ENCODE results near the gene RHBDF1. TPM values are rescaled to one million over a fixed set of nuclear protein-coding genes. Genes with fewer than 3 reads are reported as not detected.
A peak's percentile ranks its signal among the peaks of the same experiment; 100 is the strongest.
"Not testable (repeated sequence)": the region's sequence is repeated elsewhere in the genome, so short reads cannot be mapped to it uniquely, and the experiment has no call there.

Gene RHBDF1
- total RNA-seq, 5 donors from 2014 or later (not counting 1 experiment from before 2014, with no cell fraction given), result 0.19 to 0.93 (median 0.53) TPM

- H3K4me1 Mint-ChIP-seq, result peaks cover 20 to 41% (median 22%) of the 10 kb centered on the region in 3 donors
- ChIA-PET CTCF (no interaction called here), POLR2A (no interaction called here)
- Histone ChIP-seq H3K27me3 (replicated peaks in 1 of 2; ENCODE audit: control insufficient read depth in 2 of 2, extremely low read depth in 1 of 2, insufficient read depth in 2 of 2, low read length in 1 of 2) (no peaks in the 10 kb centered on the region), H3K4me3 (ENCODE audit: control insufficient read depth in 1 of 2, extremely low read depth in 1 of 2, low read length in 1 of 2) (no peak overlapping the region), H3K27ac (ENCODE audit: low read length) (no peak overlapping the region), H3K4me1 (ENCODE audit: control insufficient read depth in 1 of 2, extremely low read depth in 1 of 2, insufficient read depth in 2 of 2, low read length in 2 of 2) (peaks cover 6 to 19% of the 10 kb centered on the region in 2 experiments), H3K9me3 (no peaks in the 10 kb centered on the region), H3K36me3 (ENCODE audit: control insufficient read depth in 2 of 2, extremely low read depth in 1 of 2, insufficient read depth in 1 of 2, low read length in 1 of 2) (no peaks in the 10 kb centered on the region)
- H3K27me3 Mint-ChIP-seq, result no peaks in the 10 kb centered on the region
- H3K4me3 Mint-ChIP-seq, result no peak overlapping the region
- ATAC-seq (replicated peaks in 1 of 4), result no peak
- no peak overlapping the region for H3K27ac Mint-ChIP-seq
- peaks cover 9% of the 10 kb centered on the region for H3K36me3 Mint-ChIP-seq
- DNase-seq, result no peak
- 90% methylated on average over 9 of the region's 11 CpGs for WGBS (ENCODE audit: insufficient coverage)
- no peaks in the 10 kb centered on the region for H3K9me3 Mint-ChIP-seq
These were observed 36.6 kb downstream of the RHBDF1 start for GRCh38 chr16:35678-36305.

GRCh38 chr16:35011-35677, 37.3 kb downstream of the RHBDF1 start:
- Histone ChIP-seq H3K27me3 (replicated peaks in 1 of 2; ENCODE audit: control insufficient read depth in 2 of 2, extremely low read depth in 1 of 2, insufficient read depth in 2 of 2, low read length in 1 of 2) (no peaks in the 10 kb centered on the region), H3K4me1 (ENCODE audit: control insufficient read depth in 1 of 2, extremely low read depth in 1 of 2, insufficient read depth in 2 of 2, low read length in 2 of 2) (peaks cover 6 to 19% of the 10 kb centered on the region in 2 experiments), H3K27ac (ENCODE audit: low read length) (no peak overlapping the region), H3K9me3 (no peaks in the 10 kb centered on the region), H3K4me3 (ENCODE audit: control insufficient read depth in 1 of 2, extremely low read depth in 1 of 2, low read length in 1 of 2) (no peak overlapping the region), H3K36me3 (ENCODE audit: control insufficient read depth in 2 of 2, extremely low read depth in 1 of 2, insufficient read depth in 1 of 2, low read length in 1 of 2) (no peaks in the 10 kb centered on the region)
- Mint-ChIP-seq H3K4me3 (peak overlapping the region in 1 of 3 donors; percentile 21), H3K4me1 (peaks cover 20 to 41% (median 22%) of the 10 kb centered on the region in 3 donors), H3K27me3 (no peaks in the 10 kb centered on the region), H3K36me3 (peaks cover 9% of the 10 kb centered on the region), H3K9me3 (no peaks in the 10 kb centered on the region), H3K27ac (no peak overlapping the region)
- POLR2A ChIA-PET, result no interaction called here
- DNase-seq (no peak), ATAC-seq (replicated peaks in 1 of 4) (no peak)
- CTCF ChIA-PET, result no interaction called here
- WGBS (ENCODE audit: insufficient coverage), result 86% methylated on average over 17 of the region's 17 CpGs

- Mint-ChIP-seq H3K4me1 (peaks cover 20 to 38% (median 22%) of the 10 kb centered on the region in 3 donors), H3K27ac (peak overlapping the region in 1 of 2 donors; percentile 41), H3K9me3 (no peaks in the 10 kb centered on the region), H3K36me3 (peaks cover 9% of the 10 kb centered on the region), H3K4me3 (peak overlapping the region in 1 of 3 donors; percentile 21), H3K27me3 (no peaks in the 10 kb centered on the region)
- DNase-seq, result no peak
- Histone ChIP-seq H3K27ac (ENCODE audit: low read length) (no peak overlapping the region), H3K27me3 (replicated peaks in 1 of 2; ENCODE audit: control insufficient read depth in 2 of 2, extremely low read depth in 1 of 2, insufficient read depth in 2 of 2, low read length in 1 of 2) (no peaks in the 10 kb centered on the region), H3K36me3 (ENCODE audit: control insufficient read depth in 2 of 2, extremely low read depth in 1 of 2, insufficient read depth in 1 of 2, low read length in 1 of 2) (no peaks in the 10 kb centered on the region), H3K4me1 (ENCODE audit: control insufficient read depth in 1 of 2, extremely low read depth in 1 of 2, insufficient read depth in 2 of 2, low read length in 2 of 2) (peaks cover 6 to 16% of the 10 kb centered on the region in 2 experiments), H3K4me3 (ENCODE audit: control insufficient read depth in 1 of 2, extremely low read depth in 1 of 2, low read length in 1 of 2) (no peak overlapping the region), H3K9me3 (no peaks in the 10 kb centered on the region)
- 67% methylated on average over 6 of the region's 6 CpGs for whole genome bisulfite sequencing (ENCODE audit: insufficient coverage)
- ChIA-PET POLR2A (no interaction called here), CTCF (no interaction called here)
- ATAC-seq (replicated peaks in 1 of 4), result no peak
These were observed 37.8 kb downstream of the RHBDF1 start for GRCh38 chr16:34648-34987.

- ChIA-PET CTCF (no interaction called here), POLR2A (no interaction called here)
- peaks cover 6 to 12% of the 10 kb centered on the region in 2 experiments for H3K4me1 ChIP-seq (ENCODE audit: control insufficient read depth in 1 of 2, extremely low read depth in 1 of 2, insufficient read depth in 2 of 2, low read length in 2 of 2)
- H3K4me3 ChIP-seq (ENCODE audit: control insufficient read depth in 1 of 2, extremely low read depth in 1 of 2, low read length in 1 of 2), result no peak overlapping the region
- Mint-ChIP-seq H3K36me3 (peaks cover 9% of the 10 kb centered on the region), H3K4me3 (no peak overlapping the region), H3K27ac (peak overlapping the region in 1 of 2 donors; percentile 41), H3K27me3 (no peaks in the 10 kb centered on the region), H3K4me1 (peaks cover 15 to 32% (median 18%) of the 10 kb centered on the region in 3 donors), H3K9me3 (no peaks in the 10 kb centered on the region)
- DNase-seq (no peak), ATAC-seq (replicated peaks in 1 of 4) (no peak)
- no peaks in the 10 kb centered on the region for H3K36me3 ChIP-seq (ENCODE audit: control insufficient read depth in 2 of 2, extremely low read depth in 1 of 2, insufficient read depth in 1 of 2, low read length in 1 of 2)
- H3K27me3 ChIP-seq (replicated peaks in 1 of 2; ENCODE audit: control insufficient read depth in 2 of 2, extremely low read depth in 1 of 2, insufficient read depth in 2 of 2, low read length in 1 of 2), result no peaks in the 10 kb centered on the region
- 90% methylated on average over 20 of the region's 21 CpGs for WGBS (ENCODE audit: insufficient coverage)
- H3K27ac ChIP-seq (ENCODE audit: low read length), result no peak overlapping the region
- no peaks in the 10 kb centered on the region for H3K9me3 ChIP-seq
These were observed 38.4 kb downstream of the RHBDF1 start for GRCh38 chr16:33877-34647.

- H3K36me3 ChIP-seq (ENCODE audit: control insufficient read depth in 2 of 2, extremely low read depth in 1 of 2, insufficient read depth in 1 of 2, low read length in 1 of 2); H3K27ac Mint-ChIP-seq; H3K27ac ChIP-seq (ENCODE audit: low read length); H3K36me3 Mint-ChIP-seq; H3K4me1 ChIP-seq (ENCODE audit: control insufficient read depth in 1 of 2, extremely low read depth in 1 of 2, insufficient read depth in 2 of 2, low read length in 2 of 2); H3K27me3 ChIP-seq (replicated peaks in 1 of 2; ENCODE audit: control insufficient read depth in 2 of 2, extremely low read depth in 1 of 2, insufficient read depth in 2 of 2, low read length in 1 of 2); DNase-seq; H3K27me3 Mint-ChIP-seq; H3K9me3 Mint-ChIP-seq; CTCF ChIA-PET; H3K4me3 ChIP-seq (ENCODE audit: control insufficient read depth in 1 of 2, extremely low read depth in 1 of 2, low read length in 1 of 2); ATAC-seq (replicated peaks in 1 of 4); POLR2A ChIA-PET; H3K9me3 ChIP-seq; H3K4me3 Mint-ChIP-seq: not testable (repeated sequence)
- H3K4me1 Mint-ChIP-seq, result peaks cover 7 to 25% (median 10%) of the 10 kb centered on the region in 3 donors
- WGBS (ENCODE audit: insufficient coverage), result 100% methylated on average over 2 of the region's 8 CpGs
These were observed 39.1 kb downstream of the RHBDF1 start for GRCh38 chr16:33154-33876.

GRCh38 chr16:30627-31026, 41.8 kb downstream of the RHBDF1 start:
- H3K27ac Mint-ChIP-seq; POLR2A ChIA-PET; H3K4me3 Mint-ChIP-seq; H3K27me3 ChIP-seq (replicated peaks in 1 of 2; ENCODE audit: control insufficient read depth in 2 of 2, extremely low read depth in 1 of 2, insufficient read depth in 2 of 2, low read length in 1 of 2); H3K4me1 ChIP-seq (ENCODE audit: control insufficient read depth in 1 of 2, extremely low read depth in 1 of 2, insufficient read depth in 2 of 2, low read length in 2 of 2); H3K27me3 Mint-ChIP-seq; H3K36me3 Mint-ChIP-seq; DNase-seq; H3K9me3 ChIP-seq; H3K4me3 ChIP-seq (ENCODE audit: control insufficient read depth in 1 of 2, extremely low read depth in 1 of 2, low read length in 1 of 2); ATAC-seq (replicated peaks in 1 of 4); H3K36me3 ChIP-seq (ENCODE audit: control insufficient read depth in 2 of 2, extremely low read depth in 1 of 2, insufficient read depth in 1 of 2, low read length in 1 of 2); H3K9me3 Mint-ChIP-seq; H3K27ac ChIP-seq (ENCODE audit: low read length); CTCF ChIA-PET: not testable (repeated sequence)
- H3K4me1 Mint-ChIP-seq, result peaks cover 0 to 10% (median 6%) of the 10 kb centered on the region in 3 donors
- WGBS (ENCODE audit: insufficient coverage), result no CpG with 5 or more reads among the region's 7 CpGs

All from T-cell (primary cell).